ENCODE measurements around the gene COPS3.

DNA sequence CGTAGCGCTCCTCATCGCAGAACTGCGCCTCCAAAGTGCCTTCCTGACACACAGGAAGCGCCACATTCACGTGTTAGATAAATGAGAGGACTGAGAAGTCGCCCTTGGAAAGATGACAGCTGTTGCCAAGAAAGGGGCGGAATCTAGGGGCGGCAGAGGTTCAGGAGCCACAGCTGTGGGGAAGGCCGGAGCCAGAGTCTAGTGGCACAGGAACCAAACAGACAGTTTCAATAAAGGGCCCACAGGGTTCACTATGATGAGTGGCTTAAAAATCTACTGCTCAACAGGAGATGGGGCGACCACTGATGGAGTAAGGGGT lies 48.8 kb downstream of the COPS3 start:
- TF ChIP-seq CTCF (IDR thresholded peaks at IDR 0.05) (no peak), POLR2A (IDR thresholded peaks at IDR 0.05) (no peak)

Measured in upper lobe of left lung (tissue), 4 donors.